ENCODE measurements around the gene FAM78A.
"Not testable (repeated sequence)": the region's sequence is repeated elsewhere in the genome, so short reads cannot be mapped to it uniquely, and the experiment has no call there.

FAM78A gene

DNA sequence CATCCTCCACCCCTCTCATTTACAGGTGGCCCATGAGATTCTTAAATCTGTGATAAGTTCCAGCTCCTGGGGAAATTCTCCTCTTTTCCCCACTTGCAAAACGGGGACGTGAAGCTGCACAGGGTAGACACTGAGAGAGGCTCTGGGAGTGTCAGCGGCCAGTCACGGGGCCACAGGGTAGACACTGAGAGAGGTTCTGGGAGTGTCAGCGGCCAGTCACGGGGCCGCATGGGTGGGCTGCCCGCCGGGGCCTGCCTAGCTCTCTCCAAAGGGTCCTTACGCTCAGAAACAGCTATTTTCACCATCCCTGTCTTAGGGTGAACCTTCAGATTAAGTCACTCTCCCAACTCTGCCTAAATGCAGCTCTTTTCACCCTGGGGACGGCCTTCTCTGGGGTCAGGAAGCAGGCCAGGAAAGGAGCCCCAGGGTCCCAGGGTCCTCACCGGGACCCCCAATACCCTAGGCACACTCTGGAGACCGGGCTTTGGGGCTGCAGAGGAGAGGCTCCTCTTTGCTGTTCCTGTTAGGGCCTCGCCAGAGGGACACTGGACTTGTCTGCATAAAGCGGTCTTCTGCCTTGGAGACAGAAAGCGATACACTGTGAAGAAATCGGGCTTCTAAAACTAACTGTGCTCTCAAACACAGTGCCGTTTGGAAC is 1.5 kb downstream of the FAM78A start:
- TF ChIP-seq, protein P1, sequence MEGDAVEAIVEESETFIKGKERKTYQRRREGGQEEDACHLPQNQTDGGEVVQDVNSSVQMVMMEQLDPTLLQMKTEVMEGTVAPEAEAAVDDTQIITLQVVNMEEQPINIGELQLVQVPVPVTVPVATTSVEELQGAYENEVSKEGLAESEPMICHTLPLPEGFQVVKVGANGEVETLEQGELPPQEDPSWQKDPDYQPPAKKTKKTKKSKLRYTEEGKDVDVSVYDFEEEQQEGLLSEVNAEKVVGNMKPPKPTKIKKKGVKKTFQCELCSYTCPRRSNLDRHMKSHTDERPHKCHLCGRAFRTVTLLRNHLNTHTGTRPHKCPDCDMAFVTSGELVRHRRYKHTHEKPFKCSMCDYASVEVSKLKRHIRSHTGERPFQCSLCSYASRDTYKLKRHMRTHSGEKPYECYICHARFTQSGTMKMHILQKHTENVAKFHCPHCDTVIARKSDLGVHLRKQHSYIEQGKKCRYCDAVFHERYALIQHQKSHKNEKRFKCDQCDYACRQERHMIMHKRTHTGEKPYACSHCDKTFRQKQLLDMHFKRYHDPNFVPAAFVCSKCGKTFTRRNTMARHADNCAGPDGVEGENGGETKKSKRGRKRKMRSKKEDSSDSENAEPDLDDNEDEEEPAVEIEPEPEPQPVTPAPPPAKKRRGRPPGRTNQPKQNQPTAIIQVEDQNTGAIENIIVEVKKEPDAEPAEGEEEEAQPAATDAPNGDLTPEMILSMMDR (IDR thresholded peaks at IDR 0.05; ENCODE audit: low read depth, low read length), result no peak
- DNase-seq (ENCODE audit: extremely low read depth, low read depth), result no peak

DNA sequence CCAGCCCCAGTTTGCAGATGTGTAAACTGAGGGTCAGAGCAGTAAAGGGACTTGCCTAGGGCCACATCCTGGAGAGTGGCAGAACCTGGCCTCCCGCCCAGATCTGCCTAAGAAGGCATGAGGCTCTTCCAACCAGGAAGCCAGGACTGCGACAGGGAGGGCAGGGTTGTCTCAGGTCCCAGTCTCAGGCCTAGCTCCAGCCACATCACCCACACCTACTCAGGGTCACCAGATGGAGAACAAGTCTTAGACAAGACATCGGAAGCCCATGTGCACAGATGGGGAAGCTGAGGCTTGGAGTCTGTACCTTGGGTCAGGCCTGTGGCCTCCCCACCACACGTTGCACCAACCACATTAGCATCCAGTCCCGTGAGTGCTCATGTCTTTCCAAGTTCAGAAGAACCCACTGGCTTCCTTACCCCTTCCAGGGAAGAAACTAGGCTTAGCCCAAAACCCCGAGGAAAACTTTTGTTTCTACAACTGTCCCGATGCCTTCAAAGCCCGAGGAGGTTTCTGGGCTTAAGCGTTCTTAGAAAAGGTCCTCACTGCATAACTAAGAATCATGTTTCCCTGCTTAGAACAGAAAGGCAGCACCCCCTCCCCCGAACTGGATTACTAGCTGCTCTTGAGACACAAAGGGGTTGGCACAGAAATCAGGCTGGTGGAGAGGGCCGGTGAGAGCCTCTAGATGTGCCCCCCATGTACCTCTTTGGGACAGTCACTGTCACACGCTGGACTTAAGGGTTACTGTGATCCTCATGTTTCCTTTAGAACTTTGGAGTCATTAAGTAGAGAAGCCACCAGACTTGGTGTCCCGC is 2.2 kb downstream of the FAM78A start:
- TF ChIP-seq, protein P1 (IDR thresholded peaks at IDR 0.05; ENCODE audit: low read depth, low read length), result no peak
- DNase-seq (ENCODE audit: extremely low read depth, low read depth), result no peak

DNA sequence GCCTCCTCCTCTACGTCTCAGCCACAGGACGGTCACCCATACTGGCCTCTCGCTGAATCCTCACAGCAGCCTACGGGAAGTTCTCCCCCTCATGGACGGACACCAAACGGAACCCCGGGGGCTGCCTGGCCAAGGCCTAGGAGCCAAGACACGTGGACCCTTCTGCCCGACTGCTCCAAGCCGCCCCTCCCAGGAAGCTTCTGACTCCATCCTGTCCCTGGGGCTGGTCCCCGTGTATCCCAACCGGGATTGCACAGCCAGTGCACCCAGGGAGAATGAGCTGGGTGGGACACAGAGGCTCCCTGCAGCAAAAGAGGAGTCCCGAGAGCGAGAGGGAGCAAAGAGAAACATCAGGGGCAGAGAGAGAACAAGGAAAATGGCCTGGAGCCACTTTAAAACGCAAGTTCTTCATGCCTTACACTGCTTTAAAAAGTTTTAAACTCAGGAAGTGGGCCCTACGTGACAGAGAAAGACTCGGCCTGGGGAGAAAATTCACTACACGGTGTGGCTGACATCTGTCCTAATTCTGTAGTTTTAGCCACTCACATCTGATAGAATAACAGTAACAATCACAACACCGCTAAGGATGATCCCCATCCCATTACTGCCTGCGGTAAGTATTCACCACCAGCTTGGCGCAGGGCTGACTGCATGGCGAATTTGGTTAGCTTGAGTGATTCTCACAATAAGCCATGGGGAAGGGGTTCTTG is 3.0 kb downstream of the FAM78A start:
- DNase-seq (ENCODE audit: extremely low read depth, low read depth), result no peak
- TF ChIP-seq, protein P1 (IDR thresholded peaks at IDR 0.05; ENCODE audit: low read depth, low read length), result no peak

DNA sequence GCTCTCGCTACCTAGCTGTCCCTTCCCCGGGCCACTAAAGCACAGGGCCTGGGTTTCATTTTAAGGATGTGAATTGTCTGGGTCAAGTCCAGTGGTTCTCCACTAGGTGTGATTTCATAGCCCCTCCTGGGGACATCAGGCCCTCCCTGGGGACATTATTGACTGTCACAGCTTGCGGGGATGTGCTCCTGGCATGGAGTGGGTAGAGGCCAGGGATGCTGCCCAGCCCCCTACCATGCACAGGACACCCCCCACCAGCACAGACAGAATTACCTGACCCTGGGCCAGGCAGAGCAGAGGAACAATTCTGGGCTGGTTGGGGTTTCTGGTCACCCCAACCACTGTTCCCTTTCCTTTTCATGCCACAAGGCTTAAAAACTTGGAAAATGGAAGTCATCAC is 4.1 kb downstream of the FAM78A start:
- TF ChIP-seq, protein P1 (IDR thresholded peaks at IDR 0.05; ENCODE audit: low read depth, low read length), result no peak
- no peak for DNase-seq (ENCODE audit: extremely low read depth, low read depth)

DNA sequence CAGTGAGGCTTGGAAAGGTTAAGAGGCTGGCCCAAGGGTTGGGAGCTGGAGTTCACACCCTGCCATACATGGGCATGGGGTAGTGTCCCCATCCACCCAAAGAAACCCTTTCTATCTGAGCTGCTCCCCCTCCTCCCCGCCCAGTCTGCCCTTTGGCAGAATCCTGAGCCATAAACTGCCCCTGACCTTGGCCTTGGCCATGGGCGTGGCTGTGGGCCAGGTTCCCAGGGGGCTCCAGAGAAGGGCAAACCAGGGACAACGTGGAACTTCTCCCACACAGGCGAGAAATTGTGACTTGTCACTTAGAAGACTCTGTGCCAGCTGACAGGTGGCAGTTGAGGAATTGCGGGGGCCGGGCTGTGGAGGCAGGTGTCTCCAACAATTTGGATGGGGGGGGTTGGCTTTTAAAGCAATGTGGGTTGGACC is 4.8 kb downstream of the FAM78A start:
- no peak for DNase-seq (ENCODE audit: extremely low read depth, low read depth)
- TF ChIP-seq, protein P1 (IDR thresholded peaks at IDR 0.05; ENCODE audit: low read depth, low read length), result no peak

DNA sequence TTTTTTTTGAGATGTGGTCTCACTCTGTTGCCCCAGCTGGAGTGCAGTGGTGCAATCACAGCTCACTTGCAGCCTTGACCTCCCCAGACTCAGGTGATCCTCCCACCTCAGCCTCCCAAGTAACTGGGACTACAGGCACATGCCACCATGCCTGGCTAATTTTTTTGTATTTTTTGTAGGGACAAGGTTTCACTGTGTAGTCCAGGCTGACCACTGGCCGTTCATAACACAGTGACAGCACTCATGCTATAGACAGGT is 5.4 kb downstream of the FAM78A start:
- DNase-seq (ENCODE audit: extremely low read depth, low read depth), result not testable (repeated sequence)

DNA sequence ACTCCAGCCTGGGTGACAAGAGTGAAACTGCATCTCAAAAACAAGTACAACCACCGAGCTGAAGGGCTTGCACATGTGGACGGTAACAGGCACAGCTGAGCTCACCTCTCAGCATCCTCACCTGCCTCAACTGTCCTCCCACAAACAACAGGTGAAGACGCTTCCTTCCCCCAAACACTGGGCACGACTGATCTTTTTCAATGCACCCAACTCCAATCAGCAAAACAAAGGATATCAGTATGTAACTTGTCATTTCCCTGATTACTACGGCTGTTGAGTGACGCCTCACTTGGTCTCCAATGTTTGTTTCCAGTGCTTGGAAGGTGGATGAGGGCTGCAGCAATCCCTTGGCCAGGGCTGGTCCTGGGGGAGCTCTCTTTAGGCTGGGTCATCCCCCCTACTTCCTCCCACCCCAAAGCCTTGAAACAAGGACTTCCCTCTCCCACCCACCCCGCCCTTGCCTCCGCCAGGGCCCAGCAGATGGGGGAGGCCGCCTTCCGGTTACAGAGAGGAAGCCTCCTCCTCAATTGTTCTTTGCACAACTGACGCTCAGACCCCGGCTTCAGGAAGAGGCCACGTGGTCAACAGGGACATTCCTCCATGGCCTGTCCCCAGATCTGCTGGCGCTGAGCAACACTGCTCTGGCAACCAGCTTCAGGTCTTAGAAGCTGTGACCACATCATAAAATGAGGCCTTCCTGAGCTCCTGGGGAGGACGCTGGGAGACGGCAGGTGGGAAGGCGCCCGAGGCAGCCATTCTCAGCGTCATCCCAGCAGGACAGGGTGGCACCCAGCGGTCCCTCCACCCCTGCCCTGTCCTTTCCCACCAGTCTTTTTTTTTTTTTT is 5.9 kb downstream of the FAM78A start:
- TF ChIP-seq, protein P1 (IDR thresholded peaks at IDR 0.05; ENCODE audit: low read depth, low read length), result no peak
- DNase-seq (ENCODE audit: extremely low read depth, low read depth), result no peak

All from AG09319 (cell line).